ENCODE results near the gene UGT2A2.
"Not testable (repeated sequence)": the region's sequence is repeated elsewhere in the genome, so short reads cannot be mapped to it uniquely, and the experiment has no call there.

UGT2A2 gene

DNA sequence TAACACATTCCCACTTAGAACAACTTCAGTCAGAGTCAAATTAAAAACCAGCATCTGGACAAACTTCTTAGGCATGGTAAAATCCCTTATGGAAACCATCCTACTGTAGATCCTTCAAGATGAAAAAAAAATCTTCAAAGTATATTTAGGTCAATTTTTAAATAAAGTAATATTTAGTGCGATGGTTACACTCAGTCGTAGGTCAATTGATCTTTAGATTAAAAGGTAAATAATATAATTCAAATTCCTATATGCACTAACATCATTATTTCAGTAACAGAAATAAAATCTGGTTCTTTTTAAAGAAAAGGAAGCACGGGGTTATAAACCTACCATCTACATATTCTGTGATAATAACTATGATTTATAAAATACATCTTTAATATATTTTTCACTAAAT lies at the start of gene UGT2A2:
UGT2A2 (minus strand) TSS at position 101 of the 400 bp plus-strand sequence; CDS start at position 99, 2 bp downstream.
- H3K4me3 ChIP-seq (ENCODE audit: low read depth, low read length): no peak within 1 kb of the TSS
- TF ChIP-seq, protein P1, sequence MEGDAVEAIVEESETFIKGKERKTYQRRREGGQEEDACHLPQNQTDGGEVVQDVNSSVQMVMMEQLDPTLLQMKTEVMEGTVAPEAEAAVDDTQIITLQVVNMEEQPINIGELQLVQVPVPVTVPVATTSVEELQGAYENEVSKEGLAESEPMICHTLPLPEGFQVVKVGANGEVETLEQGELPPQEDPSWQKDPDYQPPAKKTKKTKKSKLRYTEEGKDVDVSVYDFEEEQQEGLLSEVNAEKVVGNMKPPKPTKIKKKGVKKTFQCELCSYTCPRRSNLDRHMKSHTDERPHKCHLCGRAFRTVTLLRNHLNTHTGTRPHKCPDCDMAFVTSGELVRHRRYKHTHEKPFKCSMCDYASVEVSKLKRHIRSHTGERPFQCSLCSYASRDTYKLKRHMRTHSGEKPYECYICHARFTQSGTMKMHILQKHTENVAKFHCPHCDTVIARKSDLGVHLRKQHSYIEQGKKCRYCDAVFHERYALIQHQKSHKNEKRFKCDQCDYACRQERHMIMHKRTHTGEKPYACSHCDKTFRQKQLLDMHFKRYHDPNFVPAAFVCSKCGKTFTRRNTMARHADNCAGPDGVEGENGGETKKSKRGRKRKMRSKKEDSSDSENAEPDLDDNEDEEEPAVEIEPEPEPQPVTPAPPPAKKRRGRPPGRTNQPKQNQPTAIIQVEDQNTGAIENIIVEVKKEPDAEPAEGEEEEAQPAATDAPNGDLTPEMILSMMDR (IDR thresholded peaks at IDR 0.05; ENCODE audit: insufficient read depth, low read depth, low read length, missing control alignments): no peak
- DNase-seq (ENCODE audit: low read depth): no peak

DNA sequence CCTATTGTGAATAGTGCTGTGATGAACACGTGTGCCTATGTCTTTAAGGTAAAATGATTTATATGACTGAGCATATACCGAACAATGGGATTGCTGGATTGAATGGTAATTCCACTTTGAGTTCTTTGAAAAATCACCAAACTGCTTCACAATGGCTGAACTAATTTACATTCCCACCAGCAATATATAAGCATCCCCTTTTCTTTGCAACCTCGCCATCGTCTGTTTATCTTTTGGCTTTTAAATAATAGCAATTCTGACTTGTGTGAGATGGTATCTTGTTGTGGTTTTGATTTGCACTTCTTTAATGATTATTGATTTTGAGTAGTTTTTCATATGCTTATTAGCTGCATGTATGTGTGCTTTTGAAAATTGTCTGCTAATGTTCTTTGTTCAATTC lies 45.4 kb upstream of the UGT2A2 start:
- DNase-seq (ENCODE audit: low read depth): no peak
- TF ChIP-seq, protein P1 (IDR thresholded peaks at IDR 0.05; ENCODE audit: insufficient read depth, low read depth, low read length, missing control alignments): no peak
- no peak overlapping the region for H3K4me3 ChIP-seq (ENCODE audit: low read depth, low read length)

DNA sequence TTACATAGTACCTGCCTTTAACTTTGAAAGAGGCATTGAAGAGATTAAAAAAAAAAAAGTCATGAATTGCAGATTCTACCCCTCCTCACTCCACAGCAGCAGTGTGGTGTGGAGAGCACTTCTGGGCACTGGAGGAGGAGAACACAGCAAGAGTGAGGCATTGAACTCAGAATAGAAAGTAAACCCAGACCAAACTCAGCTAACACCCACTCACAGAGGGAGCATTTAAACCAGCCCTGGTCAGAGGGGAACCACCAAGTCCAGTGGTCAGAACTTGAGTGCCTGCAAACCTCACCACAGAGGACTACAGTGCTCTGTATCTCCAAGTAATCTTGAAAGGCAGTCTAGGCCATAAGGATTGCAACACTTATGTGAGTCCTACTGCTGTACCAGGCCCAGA lies 29.2 kb upstream of the UGT2A2 start:
- no peak overlapping the region for H3K4me3 ChIP-seq (ENCODE audit: low read depth, low read length)
- DNase-seq (ENCODE audit: low read depth): no peak
- TF ChIP-seq, protein P1 (IDR thresholded peaks at IDR 0.05; ENCODE audit: insufficient read depth, low read depth, low read length, missing control alignments): no peak

DNA sequence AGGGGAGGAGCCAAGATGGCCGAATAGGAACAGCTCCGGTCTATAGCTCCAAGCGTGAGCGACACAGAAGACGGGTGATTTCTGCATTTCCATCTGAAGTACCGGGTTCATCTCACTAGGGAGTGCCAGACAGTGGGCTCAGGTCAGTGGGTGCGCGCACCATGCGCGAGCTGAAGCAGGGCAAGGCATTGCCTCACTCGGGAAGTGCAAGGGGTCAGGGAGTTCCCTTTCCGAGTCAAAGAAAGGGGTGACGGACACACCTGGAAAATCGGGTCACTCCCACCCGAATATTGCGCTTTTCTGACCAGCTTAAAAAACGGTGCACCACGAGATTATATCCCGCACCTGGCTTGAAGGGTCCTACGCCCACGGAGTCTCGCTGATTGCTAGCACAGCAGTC lies 24.6 kb upstream of the UGT2A2 start:
- DNase-seq (ENCODE audit: low read depth); H3K4me3 ChIP-seq (ENCODE audit: low read depth, low read length): not testable (repeated sequence)

DNA sequence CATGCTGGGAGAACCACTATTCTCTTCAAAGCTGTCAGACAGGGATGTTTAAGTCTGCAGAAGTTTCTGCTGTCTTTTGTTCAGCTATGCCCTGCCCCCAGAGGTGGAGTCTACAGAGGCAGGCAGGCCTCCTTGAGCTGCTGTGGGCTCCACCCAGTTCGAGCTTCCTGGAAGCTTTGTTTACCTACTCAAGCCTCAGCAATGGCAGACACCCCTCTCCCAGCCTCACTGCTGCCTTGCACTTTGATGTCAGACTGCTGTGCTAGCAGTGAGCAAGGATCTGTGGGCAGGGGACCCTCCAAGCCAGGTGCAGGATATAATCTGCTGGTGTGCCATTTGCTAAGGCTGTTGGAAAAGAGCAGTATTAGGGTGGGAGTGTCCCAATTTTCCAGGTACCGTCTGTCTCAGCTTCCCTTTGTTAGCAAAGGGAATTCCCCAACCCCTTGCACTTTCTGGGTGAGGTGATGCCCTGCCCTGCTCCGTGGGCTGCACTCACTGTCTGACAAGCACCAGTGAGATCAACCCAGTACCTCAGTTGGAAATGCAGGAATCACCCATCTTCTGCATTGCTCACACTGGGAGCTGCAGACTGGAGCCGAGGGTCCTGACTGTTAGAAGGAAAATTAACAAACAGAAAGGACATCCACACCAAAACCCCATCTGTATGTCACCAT lies 21.8 kb upstream of the UGT2A2 start:
- DNase-seq (ENCODE audit: low read depth); H3K4me3 ChIP-seq (ENCODE audit: low read depth, low read length): not testable (repeated sequence)

DNA sequence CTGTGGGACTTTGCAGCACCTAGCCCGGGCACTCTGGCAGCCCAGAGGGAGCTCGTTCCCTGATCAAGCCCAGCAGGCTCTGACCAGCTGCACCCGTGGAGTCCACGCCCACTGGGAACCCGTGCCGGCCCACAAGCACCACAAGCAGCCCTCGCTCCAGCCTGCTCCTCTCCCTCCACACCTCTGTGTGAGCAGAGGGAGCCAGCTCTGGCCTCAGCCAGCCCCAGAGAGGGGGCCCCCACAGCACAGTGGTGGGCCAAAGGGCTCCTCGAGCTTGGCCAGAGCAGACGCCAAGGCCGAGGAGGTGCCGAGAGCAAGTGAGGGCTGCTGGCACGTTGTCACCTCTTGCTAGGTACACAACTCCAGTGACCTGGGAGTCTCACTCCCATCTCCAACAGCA lies 18.7 kb upstream of the UGT2A2 start:
- no peak for DNase-seq (ENCODE audit: low read depth)
- no peak overlapping the region for H3K4me3 ChIP-seq (ENCODE audit: low read depth, low read length)
- TF ChIP-seq, protein P1 (IDR thresholded peaks at IDR 0.05; ENCODE audit: insufficient read depth, low read depth, low read length, missing control alignments): no peak

DNA sequence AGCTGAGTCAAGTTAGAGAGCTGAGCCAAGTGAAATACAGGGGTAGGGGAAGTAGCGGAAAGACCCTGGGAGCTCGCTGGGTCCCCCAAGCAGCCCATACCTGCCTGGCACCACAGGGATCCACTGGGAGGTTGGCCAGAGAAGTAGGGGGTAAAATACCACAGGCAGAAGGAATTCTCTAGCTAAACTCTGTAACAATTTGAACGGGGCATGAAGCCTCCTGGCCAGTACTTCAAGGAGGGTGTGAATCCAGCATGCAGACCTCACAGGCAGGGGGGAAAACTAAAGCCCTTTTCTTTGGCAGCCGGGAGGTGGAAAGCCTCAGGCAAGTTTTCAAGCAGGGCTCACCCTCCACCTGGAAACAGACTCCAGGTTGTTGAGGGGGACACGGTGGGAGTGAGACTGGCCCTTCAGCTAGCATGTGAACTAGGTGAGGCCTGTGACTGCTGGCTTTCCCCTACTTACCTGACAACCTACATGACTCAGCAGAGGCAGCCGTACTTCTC lies 17.3 kb upstream of the UGT2A2 start:
- no peak for DNase-seq (ENCODE audit: low read depth)

DNA sequence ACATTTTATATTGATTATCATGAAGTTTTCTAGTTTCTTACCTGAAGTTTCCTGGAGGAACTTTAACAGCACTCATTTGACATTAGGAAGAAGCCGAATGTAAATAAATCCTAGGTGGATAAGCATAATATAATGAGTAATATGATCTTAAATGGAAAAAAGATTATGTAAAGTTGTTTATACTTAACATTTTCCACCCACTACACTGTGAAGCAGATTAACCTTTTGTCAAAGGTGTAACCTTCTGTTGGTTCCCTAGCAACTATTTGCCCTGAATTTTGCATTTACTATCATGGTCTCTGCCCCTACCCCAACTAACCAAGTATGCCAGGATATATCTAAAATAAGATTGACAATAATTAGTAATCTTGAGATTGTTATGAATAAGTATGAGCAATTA lies 13.7 kb upstream of the UGT2A2 start, which contains the start of gene UGT2A1:
UGT2A1 (minus strand) TSS at position 101 of the 400 bp plus-strand sequence. CDS start 5,603 bp downstream, outside the sequence.
- DNase-seq (ENCODE audit: low read depth): no peak
- H3K4me3 ChIP-seq (ENCODE audit: low read depth, low read length): no peak within 1 kb of the TSS
- TF ChIP-seq, protein P1 (IDR thresholded peaks at IDR 0.05; ENCODE audit: insufficient read depth, low read depth, low read length, missing control alignments): no peak

More for the DNA sequence above, 17.3 kb upstream of the UGT2A2 start:
- TF ChIP-seq, protein P1 (IDR thresholded peaks at IDR 0.05; ENCODE audit: insufficient read depth, low read depth, low read length, missing control alignments): no peak
- H3K4me3 ChIP-seq (ENCODE audit: low read depth, low read length): no peak overlapping the region

Measured in GM12865 (cell line).